ENCODE data around the gene FLNB. TPM values are rescaled to one million over a fixed set of nuclear protein-coding genes. Genes with fewer than 3 reads are reported as not detected.

The FLNB gene
- total RNA-seq, 2 donors from 2014 or later, result 212 to 221 TPM

- no peak for TF ChIP-seq CTCF (conservative IDR thresholded peaks at IDR 0.05)
Observed at GRCh38 chr3:58003093-58003492, 5.1 kb upstream of the FLNB start.

GRCh38 chr3:58004973-58005372 lies 3.2 kb upstream of the FLNB start:
- no peak for TF ChIP-seq CTCF (conservative IDR thresholded peaks at IDR 0.05)
- Histone ChIP-seq H3K27me3 (ENCODE audit: control insufficient read depth, insufficient read depth, low read length, poor library complexity, severe bottlenecking) (no peaks in the 10 kb centered on the region), H3K36me3 (ENCODE audit: control insufficient read depth, insufficient read depth, low read length) (no peaks in the 10 kb centered on the region), H3K4me1 (ENCODE audit: control insufficient read depth, insufficient read depth, low read length) (peaks cover 3% of the 10 kb centered on the region), H3K4me3 (ENCODE audit: low read length) (no peak overlapping the region), H3K9ac (ENCODE audit: extremely low read depth, low read length, poor library complexity, severe bottlenecking) (no peak overlapping the region), H3K27ac (ENCODE audit: low read depth, low read length) (no peak overlapping the region), H3K9me3 (ENCODE audit: control insufficient read depth, low read length) (no peaks in the 10 kb centered on the region)
- no peaks in the 10 kb centered on the region for H3K36me3 Mint-ChIP-seq (ENCODE audit: low read depth)
- no peaks in the 10 kb centered on the region for H3K9me3 Mint-ChIP-seq
- WGBS, 2 experiments (ENCODE audit: insufficient coverage in 1 of 2, insufficient read length in 1 of 2), result 97% methylated on average over 5 to 6 of the region's 6 CpGs
- peaks cover 14% of the 10 kb centered on the region for H3K4me1 Mint-ChIP-seq
- no peak overlapping the region for H3K4me3 Mint-ChIP-seq
- H3K27me3 Mint-ChIP-seq (ENCODE audit: insufficient read depth), result no peaks in the 10 kb centered on the region
- no peak overlapping the region for H3K27ac Mint-ChIP-seq
- DNase-seq, result no peak

More at GRCh38 chr3:58003093-58003492, 5.1 kb upstream of the FLNB start:
- Mint-ChIP-seq H3K9me3 (no peaks in the 10 kb centered on the region), H3K27me3 (ENCODE audit: insufficient read depth) (no peaks in the 10 kb centered on the region), H3K4me1 (peaks cover 21% of the 10 kb centered on the region), H3K36me3 (ENCODE audit: low read depth) (no peaks in the 10 kb centered on the region), H3K4me3 (no peak overlapping the region), H3K27ac (no peak overlapping the region)
- no peak overlapping the region for H3K27ac ChIP-seq (ENCODE audit: low read depth, low read length)
- no peak overlapping the region for H3K9ac ChIP-seq (ENCODE audit: extremely low read depth, low read length, poor library complexity, severe bottlenecking)
- peak; percentile 74 for DNase-seq
- 77 to 87% methylated on average over 5 of the region's 5 CpGs for whole genome bisulfite sequencing, 2 experiments (ENCODE audit: insufficient coverage in 1 of 2, insufficient read length in 1 of 2)
- peaks cover 13% of the 10 kb centered on the region for H3K4me1 ChIP-seq (ENCODE audit: control insufficient read depth, insufficient read depth, low read length)
- no peaks in the 10 kb centered on the region for H3K36me3 ChIP-seq (ENCODE audit: control insufficient read depth, insufficient read depth, low read length)
- H3K4me3 ChIP-seq (ENCODE audit: low read length), result no peak overlapping the region
- H3K27me3 ChIP-seq (ENCODE audit: control insufficient read depth, insufficient read depth, low read length, poor library complexity, severe bottlenecking), result no peaks in the 10 kb centered on the region
- H3K9me3 ChIP-seq (ENCODE audit: control insufficient read depth, low read length), result no peaks in the 10 kb centered on the region

- H3K4me1 Mint-ChIP-seq, result peaks cover 19% of the 10 kb centered on the region
- H3K27ac Mint-ChIP-seq, result peak overlapping the region; percentile 52
- peaks cover 3% of the 10 kb centered on the region for H3K4me1 ChIP-seq (ENCODE audit: control insufficient read depth, insufficient read depth, low read length)
- no peaks in the 10 kb centered on the region for H3K27me3 Mint-ChIP-seq (ENCODE audit: insufficient read depth)
- WGBS, 2 experiments (ENCODE audit: insufficient coverage in 1 of 2, insufficient read length in 1 of 2), result 80 to 86% methylated on average over 2 of the region's 2 CpGs
- no peaks in the 10 kb centered on the region for H3K27me3 ChIP-seq (ENCODE audit: control insufficient read depth, insufficient read depth, low read length, poor library complexity, severe bottlenecking)
- H3K27ac ChIP-seq (ENCODE audit: low read depth, low read length), result no peak overlapping the region
- peaks cover 5% of the 10 kb centered on the region for H3K36me3 ChIP-seq (ENCODE audit: control insufficient read depth, insufficient read depth, low read length)
- no peak for DNase-seq
- no peaks in the 10 kb centered on the region for H3K9me3 ChIP-seq (ENCODE audit: control insufficient read depth, low read length)
- no peaks in the 10 kb centered on the region for H3K36me3 Mint-ChIP-seq (ENCODE audit: low read depth)
- H3K9me3 Mint-ChIP-seq, result no peaks in the 10 kb centered on the region
- no peak overlapping the region for H3K4me3 ChIP-seq (ENCODE audit: low read length)
- TF ChIP-seq CTCF (conservative IDR thresholded peaks at IDR 0.05), result no peak
- H3K9ac ChIP-seq (ENCODE audit: extremely low read depth, low read length, poor library complexity, severe bottlenecking), result no peak overlapping the region
- H3K4me3 Mint-ChIP-seq, result no peak overlapping the region
Observed at GRCh38 chr3:58005669-58006068, 2.6 kb upstream of the FLNB start.
